Upper lobe of right lung (tissue), 1 donor: ENCODE data around the gene DEPDC7. TPM values are rescaled to one million over a fixed set of nuclear protein-coding genes. Genes with fewer than 3 reads are reported as not detected.
"Not testable (repeated sequence)": the region's sequence is repeated elsewhere in the genome, so short reads cannot be mapped to it uniquely, and the experiment has no call there.

Experiments
- ATAC-seq: fragments of 200-7000 bp; cut with Tn5 transposase; one replicate; pipeline ENCODE4 v1.9.1; 2020; ENCODE audit warnings: mild to moderate bottlenecking, moderate library complexity
- DNase-seq: peaks from one replicate; pipeline ENCODE4 v3.0.0-alpha.2; 2020
- H3K27ac ChIP-seq: fragments of 200-600 bp; one replicate; pipeline ENCODE4 v1.8.0; 2022
- H3K27me3 ChIP-seq: fragments of 200-600 bp; one replicate; pipeline ENCODE4 v1.8.0; 2022; ENCODE audit warnings: mild to moderate bottlenecking
- H3K36me3 ChIP-seq: fragments of 200-600 bp; one replicate; pipeline ENCODE4 v1.8.0; 2022
- H3K4me1 ChIP-seq: fragments of 200-600 bp; one replicate; pipeline ENCODE4 v1.8.0; 2022
- H3K4me3 ChIP-seq: fragments of 200-600 bp; one replicate; pipeline ENCODE4 v1.8.0; 2022; ENCODE audit warnings: mild to moderate bottlenecking
- H3K9me3 ChIP-seq: fragments of 200-600 bp; one replicate; pipeline ENCODE4 v1.8.0; 2022
- CTCF ChIP-seq: fragments of 200-600 bp; IDR thresholded peaks from one replicate; pipeline ENCODE4 v1.8.0; 2022; ENCODE audit warnings: antibody characterized with exemption
- intact Hi-C: fragments of 100-400 bp; cut with DNase I; formaldehyde crosslinking; loops from one replicate; pipeline ENCODE4 v1.11.0; 2022
- total RNA-seq: library from RNA; stranded (reverse); fragmentation: NEBNext Ultra II Directional; extraction: Animal tissue kit (Norgen Biotek cat#: 25700); gene quantifications from one replicate; pipeline ENCODE4 v1.2.1, GENCODE V29; 2021
- donor health status: DM: no; HTN: yes; CAD: no; lungs with severe emphysema.

DEPDC7 gene
- total RNA-seq, 1 donor from 2014 or later: 0.81 TPM

GRCh38 chr11:33044285-33044756 is 28.6 kb downstream of the DEPDC7 start:
- peaks cover 11% of the 10 kb centered on the region for H3K4me1 ChIP-seq
- no peak for ATAC-seq
- TF ChIP-seq CTCF: no peak
- H3K9me3 ChIP-seq: no peaks in the 10 kb centered on the region
- intact Hi-C loops: no loop called here
- no peak overlapping the region for H3K4me3 ChIP-seq
- H3K36me3 ChIP-seq: peaks cover 10% of the 10 kb centered on the region
- no peak overlapping the region for H3K27ac ChIP-seq
- DNase-seq: no peak
- no peaks in the 10 kb centered on the region for H3K27me3 ChIP-seq

GRCh38 chr11:33045551-33046255 is 30.0 kb downstream of the DEPDC7 start:
- TF ChIP-seq CTCF: no peak
- H3K36me3 ChIP-seq: peaks cover 10% of the 10 kb centered on the region
- no peaks in the 10 kb centered on the region for H3K27me3 ChIP-seq
- no peaks in the 10 kb centered on the region for H3K9me3 ChIP-seq
- peaks cover 5% of the 10 kb centered on the region for H3K4me1 ChIP-seq
- no peak overlapping the region for H3K4me3 ChIP-seq
- H3K27ac ChIP-seq: no peak overlapping the region
- no peak for ATAC-seq
- intact Hi-C loops: no loop called here
- DNase-seq: no peak

GRCh38 chr11:33048701-33049100 is 33.0 kb downstream of the DEPDC7 start:
- peak; percentile 86 for ATAC-seq
- intact Hi-C loops, DNase-seq, H3K4me1 ChIP-seq, H3K36me3 ChIP-seq, H3K4me3 ChIP-seq, H3K27me3 ChIP-seq, H3K9me3 ChIP-seq, H3K27ac ChIP-seq: not testable (repeated sequence)

GRCh38 chr11:33049565-33050408 is 34.1 kb downstream of the DEPDC7 start:
- H3K27me3 ChIP-seq, H3K36me3 ChIP-seq, H3K9me3 ChIP-seq, intact Hi-C loops, H3K4me3 ChIP-seq, H3K4me1 ChIP-seq, H3K27ac ChIP-seq, ATAC-seq, DNase-seq: not testable (repeated sequence)

GRCh38 chr11:33052231-33052630 is 36.6 kb downstream of the DEPDC7 start:
- Histone ChIP-seq H3K4me1 (no peaks in the 10 kb centered on the region), H3K9me3 (no peaks in the 10 kb centered on the region), H3K4me3 (no peak overlapping the region), H3K27ac (peak overlapping the region; percentile 48), H3K27me3 (no peaks in the 10 kb centered on the region), H3K36me3 (peaks cover 6% of the 10 kb centered on the region)
- intact Hi-C loops: no loop called here
- ATAC-seq (no peak), DNase-seq (no peak)
- TF ChIP-seq CTCF: no peak

- intact Hi-C loops: no loop called here
- ATAC-seq (no peak), DNase-seq (no peak)
- no peak overlapping the region for H3K4me3 ChIP-seq
- peaks cover 38% of the 10 kb centered on the region for H3K36me3 ChIP-seq
- H3K9me3 ChIP-seq: no peaks in the 10 kb centered on the region
- no peaks in the 10 kb centered on the region for H3K27me3 ChIP-seq
- H3K27ac ChIP-seq: no peak overlapping the region
- TF ChIP-seq CTCF: no peak
- H3K4me1 ChIP-seq: no peaks in the 10 kb centered on the region
Observed at GRCh38 chr11:33055375-33055774, 39.7 kb downstream of the DEPDC7 start.
